ENCODE data around the gene FCHSD2.

FCHSD2 gene

GRCh38 chr11:73142128-73142377 lies at the start of gene FCHSD2:
Gene FCHSD2 (minus strand): TSS chr11:73142318. CDS start chr11:73141877, 441 bp downstream.
- Mint-ChIP-seq H3K9me3 (no peaks in the 10 kb centered on the region), H3K4me3 (peak within 1 kb of the TSS; percentile 100), H3K4me1 (ENCODE audit: low read depth) (peaks cover 43% of the 10 kb centered on the region), H3K27me3 (ENCODE audit: low read depth) (no peaks in the 10 kb centered on the region), H3K36me3 (ENCODE audit: low read depth) (peaks cover 23% of the 10 kb centered on the region), H3K27ac (peak within 1 kb of the TSS; percentile 95)

GRCh38 chr11:73191151-73191550 lies 49.0 kb upstream of the FCHSD2 start:
- no peaks in the 10 kb centered on the region for H3K36me3 Mint-ChIP-seq (ENCODE audit: low read depth)
- H3K9me3 Mint-ChIP-seq = no peaks in the 10 kb centered on the region
- H3K4me1 Mint-ChIP-seq (ENCODE audit: low read depth) = no peaks in the 10 kb centered on the region
- peaks cover 3% of the 10 kb centered on the region for H3K27me3 Mint-ChIP-seq (ENCODE audit: low read depth)
- H3K4me3 Mint-ChIP-seq = no peak overlapping the region
- H3K27ac Mint-ChIP-seq = no peak overlapping the region

GRCh38 chr11:73190557-73190885 lies 48.4 kb upstream of the FCHSD2 start:
- H3K4me3 Mint-ChIP-seq = no peak overlapping the region
- H3K36me3 Mint-ChIP-seq (ENCODE audit: low read depth) = no peaks in the 10 kb centered on the region
- H3K27ac Mint-ChIP-seq = no peak overlapping the region
- H3K4me1 Mint-ChIP-seq (ENCODE audit: low read depth) = no peaks in the 10 kb centered on the region
- H3K9me3 Mint-ChIP-seq = no peaks in the 10 kb centered on the region
- no peaks in the 10 kb centered on the region for H3K27me3 Mint-ChIP-seq (ENCODE audit: low read depth)

GRCh38 chr11:73189723-73190556 lies 47.8 kb upstream of the FCHSD2 start:
- Mint-ChIP-seq H3K27ac (no peak overlapping the region), H3K27me3 (ENCODE audit: low read depth) (peaks cover 3% of the 10 kb centered on the region), H3K4me1 (ENCODE audit: low read depth) (peaks cover 4% of the 10 kb centered on the region), H3K4me3 (no peak overlapping the region), H3K36me3 (ENCODE audit: low read depth) (no peaks in the 10 kb centered on the region), H3K9me3 (no peaks in the 10 kb centered on the region)

GRCh38 chr11:73189315-73189714 lies 47.2 kb upstream of the FCHSD2 start:
- Mint-ChIP-seq H3K27me3 (ENCODE audit: low read depth) (peaks cover 4% of the 10 kb centered on the region), H3K36me3 (ENCODE audit: low read depth) (no peaks in the 10 kb centered on the region), H3K9me3 (no peaks in the 10 kb centered on the region), H3K4me3 (no peak overlapping the region), H3K27ac (no peak overlapping the region), H3K4me1 (ENCODE audit: low read depth) (peaks cover 6% of the 10 kb centered on the region)

GRCh38 chr11:73188301-73188700 lies 46.2 kb upstream of the FCHSD2 start:
- Mint-ChIP-seq H3K4me3 (no peak overlapping the region), H3K36me3 (ENCODE audit: low read depth) (no peaks in the 10 kb centered on the region), H3K4me1 (ENCODE audit: low read depth) (peaks cover 7% of the 10 kb centered on the region), H3K27ac (no peak overlapping the region), H3K9me3 (no peaks in the 10 kb centered on the region), H3K27me3 (ENCODE audit: low read depth) (peaks cover 6% of the 10 kb centered on the region)

GRCh38 chr11:73187854-73188253 lies 45.7 kb upstream of the FCHSD2 start:
- H3K9me3 Mint-ChIP-seq = no peaks in the 10 kb centered on the region
- H3K27ac Mint-ChIP-seq = no peak overlapping the region
- no peaks in the 10 kb centered on the region for H3K36me3 Mint-ChIP-seq (ENCODE audit: low read depth)
- H3K27me3 Mint-ChIP-seq (ENCODE audit: low read depth) = peaks cover 10% of the 10 kb centered on the region
- no peak overlapping the region for H3K4me3 Mint-ChIP-seq
- H3K4me1 Mint-ChIP-seq (ENCODE audit: low read depth) = peaks cover 7% of the 10 kb centered on the region

- H3K9me3 Mint-ChIP-seq = no peaks in the 10 kb centered on the region
- peaks cover 7% of the 10 kb centered on the region for H3K4me1 Mint-ChIP-seq (ENCODE audit: low read depth)
- peaks cover 13% of the 10 kb centered on the region for H3K27me3 Mint-ChIP-seq (ENCODE audit: low read depth)
- H3K27ac Mint-ChIP-seq = no peak overlapping the region
- no peak overlapping the region for H3K4me3 Mint-ChIP-seq
- H3K36me3 Mint-ChIP-seq (ENCODE audit: low read depth) = no peaks in the 10 kb centered on the region
These were observed 44.8 kb upstream of the FCHSD2 start for GRCh38 chr11:73186886-73187285.

GRCh38 chr11:73186294-73186850 lies 44.3 kb upstream of the FCHSD2 start:
- no peak overlapping the region for H3K27ac Mint-ChIP-seq
- H3K9me3 Mint-ChIP-seq = no peaks in the 10 kb centered on the region
- no peak overlapping the region for H3K4me3 Mint-ChIP-seq

GRCh38 chr11:73185680-73186293 lies 43.7 kb upstream of the FCHSD2 start:
- Mint-ChIP-seq H3K9me3 (no peaks in the 10 kb centered on the region), H3K27me3 (ENCODE audit: low read depth) (peaks cover 18% of the 10 kb centered on the region), H3K27ac (no peak overlapping the region), H3K36me3 (ENCODE audit: low read depth) (no peaks in the 10 kb centered on the region), H3K4me3 (no peak overlapping the region), H3K4me1 (ENCODE audit: low read depth) (peaks cover 7% of the 10 kb centered on the region)

More at GRCh38 chr11:73186294-73186850, 44.3 kb upstream of the FCHSD2 start:
- H3K36me3 Mint-ChIP-seq (ENCODE audit: low read depth) = no peaks in the 10 kb centered on the region
- peaks cover 18% of the 10 kb centered on the region for H3K27me3 Mint-ChIP-seq (ENCODE audit: low read depth)
- peaks cover 7% of the 10 kb centered on the region for H3K4me1 Mint-ChIP-seq (ENCODE audit: low read depth)

GRCh38 chr11:73184953-73185671 lies 43.0 kb upstream of the FCHSD2 start:
- H3K4me1 Mint-ChIP-seq (ENCODE audit: low read depth) = peaks cover 7% of the 10 kb centered on the region
- no peak overlapping the region for H3K27ac Mint-ChIP-seq
- no peak overlapping the region for H3K4me3 Mint-ChIP-seq
- no peaks in the 10 kb centered on the region for H3K36me3 Mint-ChIP-seq (ENCODE audit: low read depth)
- no peaks in the 10 kb centered on the region for H3K9me3 Mint-ChIP-seq
- H3K27me3 Mint-ChIP-seq (ENCODE audit: low read depth) = peaks cover 18% of the 10 kb centered on the region

- no peaks in the 10 kb centered on the region for H3K9me3 Mint-ChIP-seq
- H3K36me3 Mint-ChIP-seq (ENCODE audit: low read depth) = no peaks in the 10 kb centered on the region
- H3K4me3 Mint-ChIP-seq = no peak overlapping the region
- H3K27ac Mint-ChIP-seq = no peak overlapping the region
- peaks cover 13% of the 10 kb centered on the region for H3K4me1 Mint-ChIP-seq (ENCODE audit: low read depth)
- peaks cover 23% of the 10 kb centered on the region for H3K27me3 Mint-ChIP-seq (ENCODE audit: low read depth)
These were observed 40.8 kb upstream of the FCHSD2 start for GRCh38 chr11:73182824-73183321.

- Mint-ChIP-seq H3K4me3 (no peak overlapping the region), H3K36me3 (ENCODE audit: low read depth) (peaks cover 3% of the 10 kb centered on the region), H3K9me3 (no peaks in the 10 kb centered on the region), H3K27ac (no peak overlapping the region), H3K27me3 (ENCODE audit: low read depth) (peaks cover 19% of the 10 kb centered on the region), H3K4me1 (ENCODE audit: low read depth) (peaks cover 28% of the 10 kb centered on the region)
These were observed 36.6 kb upstream of the FCHSD2 start for GRCh38 chr11:73178681-73179080.

GRCh38 chr11:73177778-73178539 lies 35.8 kb upstream of the FCHSD2 start:
- Mint-ChIP-seq H3K27ac (peak overlapping the region; percentile 6), H3K4me3 (no peak overlapping the region), H3K27me3 (ENCODE audit: low read depth) (peaks cover 14% of the 10 kb centered on the region), H3K36me3 (ENCODE audit: low read depth) (peaks cover 3% of the 10 kb centered on the region), H3K9me3 (no peaks in the 10 kb centered on the region), H3K4me1 (ENCODE audit: low read depth) (peaks cover 29% of the 10 kb centered on the region)

All from T-helper 1 cell treated with Interleukin-12 subunit alpha and Interleukin-12 subunit beta and Interleukin-4 antibody, amounts not matched to agents 30 μg/mL and 1 μg/mL, for 36 hours (primary cell).